Measurements from ENCODE around the gene KRTAP4-16.
"Not testable (repeated sequence)": the region's sequence is repeated elsewhere in the genome, so short reads cannot be mapped to it uniquely, and the experiment has no call there.

DNA sequence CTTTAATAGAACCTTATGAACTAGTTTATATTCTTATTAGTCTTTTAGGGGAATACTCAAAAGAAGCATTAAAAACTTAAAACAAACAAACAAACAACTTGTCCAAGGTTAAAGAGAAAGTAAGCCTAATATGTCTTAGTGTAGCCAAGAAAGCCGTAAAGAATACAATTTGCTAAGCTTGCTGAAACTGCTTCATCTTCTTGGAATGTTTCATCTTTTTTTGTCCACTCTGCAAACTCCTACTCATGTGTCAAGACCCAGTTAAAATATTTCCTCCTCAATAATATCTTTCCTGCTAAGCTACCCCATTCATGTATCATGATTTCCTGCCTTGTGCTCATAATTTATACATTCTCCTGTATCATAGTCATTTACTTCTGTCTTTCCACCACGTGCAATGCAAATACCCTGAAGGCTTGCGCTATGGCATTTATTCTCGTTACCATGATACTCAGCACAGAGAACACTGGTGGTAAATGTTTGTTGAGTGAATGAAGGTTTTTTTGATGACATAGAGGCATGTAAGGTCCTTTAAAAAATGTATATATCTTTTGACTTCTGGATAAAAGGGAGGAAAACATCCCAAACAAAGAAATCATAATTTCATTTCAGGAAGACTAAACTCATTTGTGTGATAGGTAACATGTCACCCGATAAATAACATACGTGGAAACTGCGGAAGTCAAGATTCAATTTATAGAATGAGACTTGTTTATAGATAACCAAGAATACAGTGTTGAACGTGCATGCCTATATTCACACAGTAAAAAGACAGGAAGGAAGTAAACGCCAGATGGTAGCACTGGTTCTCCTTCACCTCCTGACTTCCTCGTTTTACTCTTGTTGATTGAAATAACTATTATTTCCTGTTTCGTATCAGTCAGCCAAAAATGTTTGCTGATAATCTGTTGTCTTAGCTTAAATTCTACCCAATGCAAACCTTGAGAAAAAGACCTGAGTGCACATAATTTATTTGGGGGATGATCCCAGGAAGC lies 18.0 kb upstream of the KRTAP4-16 start:
- TF ChIP-seq, protein P1, sequence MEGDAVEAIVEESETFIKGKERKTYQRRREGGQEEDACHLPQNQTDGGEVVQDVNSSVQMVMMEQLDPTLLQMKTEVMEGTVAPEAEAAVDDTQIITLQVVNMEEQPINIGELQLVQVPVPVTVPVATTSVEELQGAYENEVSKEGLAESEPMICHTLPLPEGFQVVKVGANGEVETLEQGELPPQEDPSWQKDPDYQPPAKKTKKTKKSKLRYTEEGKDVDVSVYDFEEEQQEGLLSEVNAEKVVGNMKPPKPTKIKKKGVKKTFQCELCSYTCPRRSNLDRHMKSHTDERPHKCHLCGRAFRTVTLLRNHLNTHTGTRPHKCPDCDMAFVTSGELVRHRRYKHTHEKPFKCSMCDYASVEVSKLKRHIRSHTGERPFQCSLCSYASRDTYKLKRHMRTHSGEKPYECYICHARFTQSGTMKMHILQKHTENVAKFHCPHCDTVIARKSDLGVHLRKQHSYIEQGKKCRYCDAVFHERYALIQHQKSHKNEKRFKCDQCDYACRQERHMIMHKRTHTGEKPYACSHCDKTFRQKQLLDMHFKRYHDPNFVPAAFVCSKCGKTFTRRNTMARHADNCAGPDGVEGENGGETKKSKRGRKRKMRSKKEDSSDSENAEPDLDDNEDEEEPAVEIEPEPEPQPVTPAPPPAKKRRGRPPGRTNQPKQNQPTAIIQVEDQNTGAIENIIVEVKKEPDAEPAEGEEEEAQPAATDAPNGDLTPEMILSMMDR (conservative IDR thresholded peaks at IDR 0.05), result not testable (repeated sequence)
- TF ChIP-seq EZH2 (IDR thresholded peaks at IDR 0.05; ENCODE audit: low read depth), result not testable (repeated sequence)

Measured in PC-9 (cell line).